HEK293 (cell line): ENCODE data around the gene AGGF1.
A peak's percentile ranks its signal among the peaks of the same experiment; 100 is the strongest.

Experiments used
- BCL6B ChIP-seq: fragments of 450-650 bp; formaldehyde crosslinking; IDR thresholded peaks from 2 replicates; pipeline ENCODE4 v1.5.1; 2017; ENCODE audit warnings: missing biosample characterization, missing genetic modification characterization
- GLI2 ChIP-seq: fragments of 450-650 bp; formaldehyde crosslinking; IDR thresholded peaks from 2 replicates; pipeline ENCODE4; 2017; ENCODE audit warnings: missing biosample characterization, missing genetic modification characterization, low read depth, borderline replicate concordance
- HIC1 ChIP-seq: fragments of 450-650 bp; formaldehyde crosslinking; IDR thresholded peaks from 2 replicates; pipeline ENCODE4 v1.5.1; 2016; ENCODE audit warnings: missing biosample characterization, missing genetic modification characterization
- MZF1 ChIP-seq: fragments of 450-650 bp; formaldehyde crosslinking; IDR thresholded peaks from 2 replicates; pipeline ENCODE4 v1.5.1; 2017; ENCODE audit warnings: missing biosample characterization, missing genetic modification characterization, borderline replicate concordance
- RBAK ChIP-seq: fragments of 450-650 bp; formaldehyde crosslinking; IDR thresholded peaks from 2 replicates; pipeline ENCODE4 v1.5.1; 2016; ENCODE audit warnings: missing biosample characterization, missing genetic modification characterization
- SALL2 ChIP-seq: fragments of 450-650 bp; formaldehyde crosslinking; IDR thresholded peaks from 2 replicates; pipeline ENCODE4 v1.5.0; 2017; ENCODE audit warnings: missing biosample characterization, mild to moderate bottlenecking, missing genetic modification characterization, borderline replicate concordance
- SCRT1 ChIP-seq: fragments of 450-650 bp; formaldehyde crosslinking; IDR thresholded peaks from 2 replicates; pipeline ENCODE4 v1.5.1; 2016; ENCODE audit warnings: missing biosample characterization, missing genetic modification characterization, borderline replicate concordance
- SP2 ChIP-seq: fragments of 450-650 bp; formaldehyde crosslinking; IDR thresholded peaks from 2 replicates; pipeline ENCODE4 v1.5.1; 2016; ENCODE audit warnings: missing biosample characterization, missing genetic modification characterization
- ZBTB44 ChIP-seq: fragments of 450-650 bp; IDR thresholded peaks from 2 replicates; pipeline ENCODE4 v1.5.1; 2018; ENCODE audit warnings: missing biosample characterization, mild to moderate bottlenecking, missing genetic modification characterization
- ZBTB7A ChIP-seq: fragments of 450-650 bp; formaldehyde crosslinking; IDR thresholded peaks from 2 replicates; pipeline ENCODE4 v1.5.1; 2016; ENCODE audit warnings: low read depth, missing biosample characterization, missing genetic modification characterization
- ZEB2 ChIP-seq: fragments of 450-650 bp; formaldehyde crosslinking; IDR thresholded peaks from 2 replicates; pipeline ENCODE4 v1.5.1; 2016; ENCODE audit warnings: missing biosample characterization, missing genetic modification characterization
- ZNF140 ChIP-seq: fragments of 450-650 bp; formaldehyde crosslinking; IDR thresholded peaks from 2 replicates; pipeline ENCODE4 v1.5.1; 2016; ENCODE audit warnings: missing biosample characterization, missing genetic modification characterization
- ZNF223 ChIP-seq: fragments of 450-650 bp; formaldehyde crosslinking; IDR thresholded peaks from 2 replicates; pipeline ENCODE4 v1.5.1; 2016; ENCODE audit warnings: missing biosample characterization, missing genetic modification characterization
- ZNF449 ChIP-seq: fragments of 450-650 bp; formaldehyde crosslinking; IDR thresholded peaks from 2 replicates; pipeline ENCODE4 v1.5.1; 2017; ENCODE audit warnings: missing biosample characterization, mild to moderate bottlenecking, missing genetic modification characterization, moderate library complexity
- ZNF488 ChIP-seq: fragments of 450-650 bp; formaldehyde crosslinking; IDR thresholded peaks from 2 replicates; pipeline ENCODE4 v1.5.1; 2016; ENCODE audit warnings: missing biosample characterization, missing genetic modification characterization
- ZNF510 ChIP-seq: fragments of 450-650 bp; formaldehyde crosslinking; IDR thresholded peaks from 2 replicates; pipeline ENCODE4 v1.5.1; 2018; ENCODE audit warnings: mild to moderate bottlenecking, missing genetic modification characterization, missing biosample characterization; ENCODE audit not compliant: insufficient replicate concordance
- ZNF580 ChIP-seq: fragments of 450-650 bp; formaldehyde crosslinking; IDR thresholded peaks from 2 replicates; pipeline ENCODE4 v1.5.1; 2016; ENCODE audit warnings: missing biosample characterization, missing genetic modification characterization
- ZNF600 ChIP-seq: fragments of 450-650 bp; formaldehyde crosslinking; IDR thresholded peaks from 2 replicates; pipeline ENCODE4 v1.5.1; 2016; ENCODE audit warnings: missing biosample characterization, missing genetic modification characterization
- ZNF624 ChIP-seq: fragments of 450-650 bp; formaldehyde crosslinking; IDR thresholded peaks from 2 replicates; pipeline ENCODE4 v1.5.1; 2017; ENCODE audit warnings: missing biosample characterization, missing genetic modification characterization
- ZNF645 ChIP-seq: fragments of 450-650 bp; formaldehyde crosslinking; IDR thresholded peaks from 2 replicates; pipeline ENCODE4; 2016; ENCODE audit warnings: missing biosample characterization, missing genetic modification characterization
- ZNF670 ChIP-seq: fragments of 450-650 bp; formaldehyde crosslinking; IDR thresholded peaks from 2 replicates; pipeline ENCODE4 v1.5.1; 2016; ENCODE audit warnings: missing biosample characterization, missing genetic modification characterization, low read depth
- ZNF677 ChIP-seq: fragments of 450-650 bp; IDR thresholded peaks from 2 replicates; pipeline ENCODE4 v1.5.0; 2018; ENCODE audit warnings: missing biosample characterization, mild to moderate bottlenecking, missing genetic modification characterization, moderate library complexity
- ZNF776 ChIP-seq: fragments of 450-650 bp; formaldehyde crosslinking; IDR thresholded peaks from 2 replicates; pipeline ENCODE4 v1.5.0; 2017; ENCODE audit warnings: missing biosample characterization, missing genetic modification characterization, borderline replicate concordance
- ZNF777 ChIP-seq: fragments of 450-650 bp; formaldehyde crosslinking; IDR thresholded peaks from 2 replicates; pipeline ENCODE4 v1.5.1; 2017; ENCODE audit warnings: missing biosample characterization, missing genetic modification characterization, borderline replicate concordance
- ZNF792 ChIP-seq: fragments of 450-650 bp; formaldehyde crosslinking; IDR thresholded peaks from 2 replicates; pipeline ENCODE4 v1.5.1; 2016; ENCODE audit warnings: missing biosample characterization, missing genetic modification characterization
- ZSCAN4 ChIP-seq: fragments of 450-650 bp; formaldehyde crosslinking; IDR thresholded peaks from 2 replicates; pipeline ENCODE4 v1.5.1; 2017; ENCODE audit warnings: missing biosample characterization, missing genetic modification characterization
- ZSCAN5A ChIP-seq: fragments of 450-650 bp; formaldehyde crosslinking; IDR thresholded peaks from 2 replicates; pipeline ENCODE4 v1.5.1; 2016; ENCODE audit warnings: missing biosample characterization, missing genetic modification characterization

AGGF1 gene

GRCh38 chr5:77086689-77087483 lies 56.7 kb downstream of the AGGF1 start, which contains the start of gene ZBED3 (continued):
- TF ChIP-seq ZNF670 (tag by site-specific recombination) (no peak), ZSCAN4 (tag by site-specific recombination) (no peak), ZNF510 (tag by site-specific recombination) (no peak), SP2 (tag by site-specific recombination) (peak; percentile 32), ZNF488 (tag by site-specific recombination) (no peak), HIC1 (tag by site-specific recombination) (no peak), ZNF777 (no peak; the same call in 1 of the 2 replicates), ZEB2 (tag by site-specific recombination) (peak; percentile 72; the same call in 1 of the 2 replicates), ZBTB44 (tag by site-specific recombination) (peak; percentile 83), RBAK (tag by site-specific recombination) (no peak), ZNF449 (tag by site-specific recombination) (no peak; the same call in 1 of the 2 replicates), ZNF580 (peak; percentile 50; the same call in 1 of the 2 replicates), ZNF624 (tag by site-specific recombination) (no peak), MZF1 (tag by site-specific recombination) (no peak; the same call in 1 of the 2 replicates), ZNF600 (tag by site-specific recombination) (peak; percentile 83), ZSCAN5A (tag by site-specific recombination) (no peak), ZNF140 (no peak), GLI2 (tag by site-specific recombination) (no peak), ZNF223 (no peak), ZBTB7A (tag by site-specific recombination) (no peak; the same call in 1 of the 2 replicates), SCRT1 (tag by site-specific recombination) (no peak), ZNF776 (tag by site-specific recombination) (no peak), SALL2 (no peak), ZNF645 (tag by site-specific recombination) (no peak), BCL6B (tag by site-specific recombination) (peak; percentile 70), ZNF792 (no peak), ZNF677 (no peak)
